PC-3 (cell line): ENCODE data around the gene LAMA3. TPM values are rescaled to one million over a fixed set of nuclear protein-coding genes. Genes with fewer than 3 reads are reported as not detected.

Experiments used
- ATAC-seq: fragments of 200-7000 bp; cut with Tn5 transposase; 2 replicates; pipeline ENCODE4 v1.9.1; 2020; ENCODE audit warnings: mild to moderate bottlenecking, moderate library complexity
- BruUV-seq: library from RNA; stranded (reverse); fragments of 400-500 nt; replicated peaks from 2 replicates; lab custom pipeline; 2021; lab: Mats Ljungman, UMichigan
- CTCF ChIA-PET: fragments of 300-600 bp; sonication (Branson Sonifier 250); formaldehyde crosslinking; loops from one replicate; lab custom pipeline; 2022; ENCODE audit warnings: antibody characterized with exemption; lab: Charles Lee
- POLR2A ChIA-PET: fragments of 300-600 bp; sonication (Branson Sonifier 250); formaldehyde crosslinking; loops from one replicate; lab custom pipeline; 2022; ENCODE audit warnings: antibody characterized with exemption; ENCODE audit not compliant: unreplicated experiment; lab: Charles Lee
- DNase-seq: peaks from one replicate; pipeline ENCODE4 v3.0.0-alpha.2; 2015
- H2AFZ ChIP-seq: fragments of 300-600 bp; sonication (generic); 2 replicates; pipeline ENCODE4 v1.6.0; 2016; ENCODE audit warnings: antibody characterized with exemption, low read length
- H3F3A ChIP-seq: fragments of 300-600 bp; sonication (generic); one replicate; pipeline ENCODE4 v1.6.0; 2017; ENCODE audit warnings: antibody characterized with exemption, low read length, control low read depth, mild to moderate bottlenecking; ENCODE audit not compliant: unreplicated experiment
- H3K27ac ChIP-seq: fragments of 300-600 bp; sonication (generic); 2 replicates; pipeline ENCODE4 v1.5.1; 2016; ENCODE audit warnings: mild to moderate bottlenecking, low read length
- H3K27me3 ChIP-seq: fragments of 300-600 bp; sonication (generic); 2 replicates; pipeline ENCODE4 v1.6.1; 2016; ENCODE audit warnings: low read length, mixed read lengths
- H3K36me3 ChIP-seq: fragments of 300-600 bp; sonication (generic); 2 replicates; pipeline ENCODE4 v1.6.1; 2016; ENCODE audit warnings: low read depth, mixed run types, low read length, mixed read lengths
- H3K4me1 ChIP-seq: fragments of 300-600 bp; sonication (generic); 2 replicates; pipeline ENCODE4 v1.5.1; 2016; ENCODE audit warnings: low read length; ENCODE audit not compliant: insufficient read depth
- H3K4me2 ChIP-seq: fragments of 300-600 bp; sonication (generic); 2 replicates; pipeline ENCODE4 v1.6.0; 2016; ENCODE audit warnings: low read length
- H3K4me3 ChIP-seq: fragments of 300-600 bp; sonication (generic); 2 replicates; pipeline ENCODE4 v1.5.1; 2016; ENCODE audit warnings: mild to moderate bottlenecking, low read length, mixed read lengths
- H3K79me2 ChIP-seq: fragments of 300-600 bp; sonication (generic); 2 replicates; pipeline ENCODE4 v1.6.1; 2017; ENCODE audit warnings: low read length, mixed read lengths
- H3K9ac ChIP-seq: fragments of 300-600 bp; sonication (generic); 2 replicates; pipeline ENCODE4 v1.6.0; 2016; ENCODE audit warnings: mild to moderate bottlenecking, low read length
- H3K9me2 ChIP-seq: fragments of 300-600 bp; sonication (generic); replicated peaks from 2 replicates; pipeline ENCODE4 v1.6.1; 2016; ENCODE audit warnings: mixed run types, low read length, mixed read lengths
- H3K9me3 ChIP-seq: fragments of 300-600 bp; sonication (generic); 2 replicates; pipeline ENCODE4 v1.6.1; 2016; ENCODE audit warnings: low read length, mixed read lengths
- H4K20me1 ChIP-seq: fragments of 300-600 bp; sonication (generic); 2 replicates; pipeline ENCODE4 v1.6.1; 2016; ENCODE audit warnings: low read length, mixed read lengths
- CTCF ChIP-seq: fragments of 300-600 bp; sonication (generic); conservative IDR thresholded peaks from 2 replicates; pipeline ENCODE4 v1.5.1; 2017; ENCODE audit warnings: antibody characterized with exemption, low read depth, mild to moderate bottlenecking, low read length
- EZH2 ChIP-seq: fragments of 300-600 bp; sonication (generic); IDR thresholded peaks from one replicate; pipeline ENCODE4 v1.6.1; 2017; ENCODE audit warnings: antibody characterized with exemption, mild to moderate bottlenecking, low read length; ENCODE audit not compliant: unreplicated experiment
- EZH2phosphoT487 ChIP-seq: fragments of 300-600 bp; sonication (generic); IDR thresholded peaks from 2 replicates; pipeline ENCODE4 v1.6.1; 2018; ENCODE audit warnings: mild to moderate bottlenecking, antibody characterized with exemption, low read length, borderline replicate concordance
- intact Hi-C: fragments of 100-400 bp; cut with micrococcal nuclease; formaldehyde crosslinking; loops from 2 replicates; pipeline ENCODE4 v1.9.0; 2023
- total RNA-seq: library from RNA; depleted of rRNA; stranded (reverse); fragments of >200 nt; gene quantifications from 2 replicates; pipeline ENCODE4 v1.2.3, GENCODE V29; 2014

Gene LAMA3
- total RNA-seq, 1 experiment from 2014 or later: 224 TPM

DNA sequence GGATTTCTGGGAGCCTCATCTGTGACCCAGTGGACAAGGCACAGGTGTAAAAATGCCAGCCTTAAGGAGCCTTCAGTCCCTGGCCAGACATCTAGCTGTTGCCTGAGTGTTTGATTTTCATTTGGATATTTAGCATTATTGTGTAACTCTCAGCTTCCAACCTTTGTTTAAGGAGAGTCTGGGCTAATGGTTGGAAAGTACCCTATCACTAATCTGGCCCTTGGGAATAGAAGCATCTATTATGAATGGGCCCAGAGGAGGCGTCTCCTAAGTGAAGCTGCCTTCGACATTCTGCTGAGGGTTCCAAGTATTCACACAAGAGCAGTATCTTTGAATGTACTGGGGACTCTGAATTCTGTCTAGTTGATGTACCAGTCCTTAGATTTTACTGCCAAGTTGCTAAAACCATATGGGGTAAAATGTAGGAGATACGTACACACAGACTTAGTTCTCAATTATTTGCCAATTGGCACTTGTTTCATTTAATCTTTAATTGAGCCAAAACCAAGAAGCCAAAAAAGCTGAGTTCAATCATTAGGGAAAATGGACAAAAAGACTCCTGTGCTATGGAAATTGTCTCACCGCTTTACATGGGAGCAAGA lies 19.3 kb upstream of the LAMA3 start:
- ChIA-PET CTCF (no interaction called here), POLR2A (no interaction called here)
- Histone ChIP-seq H4K20me1 (no peaks in the 10 kb centered on the region), H3K36me3 (no peaks in the 10 kb centered on the region), H3K27me3 (no peaks in the 10 kb centered on the region), H2AFZ (no peak overlapping the region), H3K4me3 (no peak overlapping the region), H3K27ac (no peak overlapping the region), H3K9ac (no peak overlapping the region), H3F3A (no peaks in the 10 kb centered on the region), H3K4me1 (peaks cover 23% of the 10 kb centered on the region), H3K9me3 (no peaks in the 10 kb centered on the region), H3K4me2 (no peak overlapping the region), H3K79me2 (no peaks in the 10 kb centered on the region), H3K9me2 (no peaks in the 10 kb centered on the region)
- no peak for TF ChIP-seq CTCF
- intact Hi-C loops: loop anchor here (2.0 kb wide), 1 partner anchor 15 kb away; no protein-coding TSS in a partner anchor
- DNase-seq: no peak
- ATAC-seq: no peak
- no TSS peak for BruUV-seq

- CTCF ChIA-PET: no interaction called here
- no peaks in the 10 kb centered on the region for H3K36me3 ChIP-seq
- no peaks in the 10 kb centered on the region for H4K20me1 ChIP-seq
- no peaks in the 10 kb centered on the region for H3K9me3 ChIP-seq
- H3K79me2 ChIP-seq: no peaks in the 10 kb centered on the region
- H3K4me1 ChIP-seq: peaks cover 23% of the 10 kb centered on the region
- no peak for TF ChIP-seq EZH2phosphoT487
- no peak for TF ChIP-seq EZH2
- TF ChIP-seq CTCF: no peak
- DNase-seq (no peak), ATAC-seq (no peak)
- H3K9ac ChIP-seq: no peak overlapping the region
- no peaks in the 10 kb centered on the region for H3K27me3 ChIP-seq
- H3K27ac ChIP-seq: no peak overlapping the region
- no peak overlapping the region for H3K4me3 ChIP-seq
- H3K4me2 ChIP-seq: no peak overlapping the region
- POLR2A ChIA-PET: no interaction called here
- H2AFZ ChIP-seq: no peak overlapping the region
- BruUV-seq: no TSS peak
- no peaks in the 10 kb centered on the region for H3F3A ChIP-seq
- no peaks in the 10 kb centered on the region for H3K9me2 ChIP-seq
- intact Hi-C loops: no loop called here
These were observed 17.7 kb upstream of the LAMA3 start for GRCh38 chr18:23671564-23671963.

- Histone ChIP-seq H3K27ac (peak overlapping the region; percentile 46), H3K36me3 (no peaks in the 10 kb centered on the region), H2AFZ (no peak overlapping the region), H3K4me2 (peak overlapping the region; percentile 41), H4K20me1 (no peaks in the 10 kb centered on the region), H3K9me3 (no peaks in the 10 kb centered on the region), H3K4me1 (peaks cover 16% of the 10 kb centered on the region), H3K27me3 (no peaks in the 10 kb centered on the region), H3K79me2 (no peaks in the 10 kb centered on the region), H3K9me2 (no peaks in the 10 kb centered on the region; the same call in 1 of the 2 replicates), H3K4me3 (no peak overlapping the region), H3K9ac (no peak overlapping the region), H3F3A (no peaks in the 10 kb centered on the region)
- ATAC-seq (peak; percentile 81), DNase-seq (peak; percentile 77)
- TF ChIP-seq EZH2phosphoT487: no peak
- TF ChIP-seq CTCF: no peak
- TF ChIP-seq EZH2: no peak
- BruUV-seq: no TSS peak
- ChIA-PET POLR2A (no interaction called here), CTCF (no interaction called here)
- intact Hi-C loops: no loop called here
These were observed 15.5 kb upstream of the LAMA3 start for GRCh38 chr18:23673725-23674124.
